Measurements from ENCODE around the gene ATRAID. TPM values are rescaled to one million over a fixed set of nuclear protein-coding genes. Genes with fewer than 3 reads are reported as not detected.

Gene ATRAID
- total and polyA plus RNA-seq, 2 donors (not counting 3 experiments of a cell fraction or from before 2014, with no cell fraction given): 84.3 to 283 TPM

GRCh38 chr2:27209621-27210401, 2.0 kb upstream of the ATRAID start:
- ChIA-PET POLR2A (interaction anchor here (0.7 kb wide), 1 partner anchor 114 kb away, joined by 4 read pairs; no protein-coding TSS in a partner anchor), CTCF (interaction anchor here (0.7 kb wide), 1 partner anchor 40 kb away, joined by 4 read pairs; no protein-coding TSS in a partner anchor)
- no peak for TF ChIP-seq MAX (IDR thresholded peaks at IDR 0.05; ENCODE audit: insufficient read depth, insufficient read length)
- no peaks in the 10 kb centered on the region for H4K20me1 ChIP-seq (replicated peaks; ENCODE audit: control insufficient read depth, extremely low read depth, insufficient read depth, low read length)
- DNase-seq (ENCODE audit: low read depth, low spot score) (no peak), FAIRE-seq (no peak)
- no peaks in the 10 kb centered on the region for H3K27me3 ChIP-seq (ENCODE audit: control insufficient read depth in 2 of 2, insufficient read depth in 2 of 2, low read length in 2 of 2)
- H3K4me3 ChIP-seq (replicated peaks in 1 of 3; ENCODE audit: insufficient read depth in 1 of 3, low read depth in 1 of 3, low read length in 3 of 3): no peak overlapping the region
- peaks cover 22 to 28% of the 10 kb centered on the region in 2 experiments for H3K36me3 ChIP-seq (ENCODE audit: control insufficient read depth in 2 of 2, extremely low read depth in 1 of 2, insufficient read depth in 2 of 2, low read length in 2 of 2)
- no peak overlapping the region for H2AFZ ChIP-seq (ENCODE audit: low read depth, low read length)
- H3K4me1 ChIP-seq (ENCODE audit: control insufficient read depth, extremely low read depth, insufficient read depth, low read length): peaks cover 14% of the 10 kb centered on the region
- peaks cover 14% of the 10 kb centered on the region for H3K79me2 ChIP-seq (ENCODE audit: control insufficient read depth, insufficient read depth, low read length)
- H3K9me1 ChIP-seq (replicated peaks; ENCODE audit: control insufficient read depth, extremely low read depth, insufficient read depth, low read length): no peaks in the 10 kb centered on the region
- intact Hi-C loops (cut with micrococcal nuclease) (loop anchor here (5.0 kb wide), 2 partner anchors 77 to 162 kb away; partner anchors contain the start of genes EIF2B4 and SNX17), dilution Hi-C loops (cut with MboI; ENCODE audit: extremely low pct_ligation_motif_present, low sequenced_read_pairs) (no loop called here)
- H3K9me3 ChIP-seq (replicated peaks; ENCODE audit: control insufficient read depth, insufficient read depth, low read length): no peaks in the 10 kb centered on the region
- H3K9ac ChIP-seq (replicated peaks; ENCODE audit: extremely low read depth, insufficient read depth, low read length): no peak overlapping the region
- peak overlapping the region; percentile 22 for H3K4me2 ChIP-seq (ENCODE audit: insufficient read depth, low read length)
- no peak overlapping the region for H3K27ac ChIP-seq (ENCODE audit: insufficient read depth, low read depth, low read length)
- TSS peak; percentile 16 for BruUV-seq (replicated peaks)

GRCh38 chr2:27211241-27211942, 449 bp upstream of the ATRAID start:
- DNase-seq (ENCODE audit: low read depth, low spot score): peak; percentile 50
- CTCF ChIA-PET: interaction anchor here (1.1 to 1.8 kb wide), 4 partner anchors 18 to 92 kb away, joined by 3 to 7 read pairs (median 4); no protein-coding TSS in a partner anchor
- POLR2A ChIA-PET: interaction anchor here (0.6 kb wide), 1 partner anchor 92 kb away, joined by 3 read pairs; no protein-coding TSS in a partner anchor
- Histone ChIP-seq H3K79me2 (ENCODE audit: control insufficient read depth, insufficient read depth, low read length) (peaks cover 14% of the 10 kb centered on the region), H4K20me1 (replicated peaks; ENCODE audit: control insufficient read depth, extremely low read depth, insufficient read depth, low read length) (no peaks in the 10 kb centered on the region), H3K36me3 (ENCODE audit: control insufficient read depth in 2 of 2, extremely low read depth in 1 of 2, insufficient read depth in 2 of 2, low read length in 2 of 2) (peaks cover 16 to 19% of the 10 kb centered on the region in 2 experiments), H3K9me1 (replicated peaks; ENCODE audit: control insufficient read depth, extremely low read depth, insufficient read depth, low read length) (no peaks in the 10 kb centered on the region), H3K4me1 (ENCODE audit: control insufficient read depth, extremely low read depth, insufficient read depth, low read length) (peaks cover 14% of the 10 kb centered on the region), H2AFZ (ENCODE audit: low read depth, low read length) (peak overlapping the region; percentile 74), H3K27ac (ENCODE audit: insufficient read depth, low read depth, low read length) (peak overlapping the region; percentile 42), H3K27me3 (ENCODE audit: control insufficient read depth in 2 of 2, insufficient read depth in 2 of 2, low read length in 2 of 2) (no peaks in the 10 kb centered on the region), H3K4me2 (ENCODE audit: insufficient read depth, low read length) (peak overlapping the region; percentile 98), H3K9me3 (replicated peaks; ENCODE audit: control insufficient read depth, insufficient read depth, low read length) (no peaks in the 10 kb centered on the region), H3K9ac (replicated peaks; ENCODE audit: extremely low read depth, insufficient read depth, low read length) (peak overlapping the region; percentile 78), H3K4me3 (replicated peaks in 1 of 3; ENCODE audit: insufficient read depth in 1 of 3, low read depth in 1 of 3, low read length in 3 of 3) (peak overlapping the region; percentile 68 to 88 (median 88))
- TSS peak; percentile 48 for BruUV-seq (replicated peaks)
- TF ChIP-seq MAX (IDR thresholded peaks at IDR 0.05; ENCODE audit: insufficient read depth, insufficient read length) (no peak), GATA2 (IDR thresholded peaks at IDR 0.05; ENCODE audit: insufficient read depth, insufficient read length, low read depth, low read length) (no peak), CTCF (IDR thresholded peaks at IDR 0.05; ENCODE audit: extremely low read depth in 1 of 2, insufficient read depth in 1 of 2, low read depth in 1 of 2, low read length in 2 of 2) (no peak), MYC (IDR thresholded peaks at IDR 0.05; ENCODE audit: low read depth, low read length) (no peak), POLR2A (IDR thresholded peaks at IDR 0.05; ENCODE audit: low read depth, low read length) (no peak)
- intact Hi-C loops (cut with micrococcal nuclease) (loop anchor here (5.0 kb wide), 2 partner anchors 76 to 161 kb away; partner anchors contain the start of genes EIF2B4 and SNX17), dilution Hi-C loops (cut with MboI; ENCODE audit: extremely low pct_ligation_motif_present, low sequenced_read_pairs) (no loop called here)
- FAIRE-seq: no peak

Measured in endothelial cell of umbilical vein (primary cell).